HepG2 (cell line): ENCODE data around the gene MASP1. TPM values are rescaled to one million over a fixed set of nuclear protein-coding genes. Genes with fewer than 3 reads are reported as not detected.

Experiments
- ATF7 ChIP-seq, 2 experiments: fragments of 450-650 bp in 1 of 2; sonication (generic) in 1 of 2; formaldehyde crosslinking in 1 of 2; IDR thresholded peaks; 2 replicates each; pipeline versions ENCODE4 v1.4.0 to v1.6.1; 2016 to 2020; ENCODE audit warnings: antibody characterized with exemption in 1 of 2, mild to moderate bottlenecking in 1 of 2, missing genetic modification reagents in 1 of 2
- ATM ChIP-seq: fragments of 450-650 bp; IDR thresholded peaks from 2 replicates; pipeline ENCODE4 v1.7.1; 2017; ENCODE audit warnings: mild to moderate bottlenecking, borderline replicate concordance
- ELF4 ChIP-seq: sonication (generic); formaldehyde crosslinking; IDR thresholded peaks from 2 replicates; pipeline ENCODE4 v1.5.0; 2020; ENCODE audit warnings: missing genetic modification reagents, mild to moderate bottlenecking, moderate library complexity, borderline replicate concordance
- ETV5 ChIP-seq: IDR thresholded peaks from 2 replicates; pipeline ENCODE4 v1.6.1; 2018; ENCODE audit warnings: missing biosample characterization, missing genetic modification reagents, inconsistent platforms, borderline replicate concordance
- MYC ChIP-seq: sonication (generic); formaldehyde crosslinking; IDR thresholded peaks from 2 replicates; pipeline ENCODE4 v1.9.0; 2021; ENCODE audit warnings: missing genetic modification reagents, borderline replicate concordance
- RAD51 ChIP-seq: fragments of 450-650 bp; IDR thresholded peaks from 2 replicates; pipeline ENCODE4 v1.6.1; 2016; ENCODE audit warnings: borderline replicate concordance
- RORA ChIP-seq: sonication (generic); formaldehyde crosslinking; IDR thresholded peaks from 2 replicates; pipeline ENCODE4 v1.5.0; 2020; ENCODE audit warnings: mild to moderate bottlenecking, missing genetic modification reagents, moderate library complexity
- SATB2 ChIP-seq: sonication (generic); formaldehyde crosslinking; IDR thresholded peaks from 2 replicates; pipeline ENCODE4 v1.5.0; 2020; ENCODE audit warnings: missing genetic modification reagents
- STAG1 ChIP-seq: sonication (generic); formaldehyde crosslinking; IDR thresholded peaks from 2 replicates; pipeline ENCODE4 v1.4.0; 2020; ENCODE audit warnings: missing genetic modification reagents
- TAF15 ChIP-seq: fragments of 200-400 bp; formaldehyde crosslinking; IDR thresholded peaks from one replicate; pipeline ENCODE4 v1.6.1; 2018; ENCODE audit warnings: mild to moderate bottlenecking, low read depth, low read length; ENCODE audit not compliant: poor library complexity, severe bottlenecking
- ZBTB7B ChIP-seq: sonication (generic); formaldehyde crosslinking; IDR thresholded peaks from 2 replicates; pipeline ENCODE4 v1.4.0; 2020; ENCODE audit warnings: missing genetic modification reagents
- ZNF530 ChIP-seq: sonication (generic); formaldehyde crosslinking; IDR thresholded peaks from 2 replicates; pipeline ENCODE4 v1.5.0; 2020; ENCODE audit warnings: low read depth, mild to moderate bottlenecking, missing genetic modification reagents
- ZNF761 ChIP-seq: sonication (generic); formaldehyde crosslinking; conservative IDR thresholded peaks from 2 replicates; pipeline ENCODE4 v1.4.0; 2020; ENCODE audit warnings: mild to moderate bottlenecking, missing genetic modification reagents
- polyA plus RNA-seq, 8 experiments: library from polyadenylated mRNA; depleted of rRNA in 3 of 8; stranded (reverse) in 7 of 8; unstranded in 1 of 8; fragments of >200 nt; fragmentation: Illumina TruSeq in 4 of 8; extraction: Trizol in 4 of 8; gene quantifications; 2 replicates each; pipeline versions ENCODE4 v1.2.1 to v1.2.3, GENCODE V29; 2011 to 2016; ENCODE audit warnings: low read depth in 4 of 8, missing spikeins in 1 of 8, mixed read lengths in 1 of 8; ENCODE audit not compliant: insufficient read depth in 1 of 8
- total RNA-seq, 5 experiments: library from RNA; depleted of rRNA; stranded (reverse); fragments of >200 nt; fragmentation: Illumina TruSeq; extraction: Trizol; gene quantifications; 2 replicates each; pipeline ENCODE4 v1.2.3, GENCODE V29; 2016; ENCODE audit warnings: low read depth in 1 of 5
- TF ChIP-seq, protein P1 (sequence below): IDR thresholded peaks from 2 replicates; pipeline ENCODE4 v1.6.1; 2016; ENCODE audit warnings: missing biosample characterization, missing genetic modification reagents, low read depth
- TF ChIP-seq, protein P2 (sequence below): IDR thresholded peaks from 2 replicates; pipeline ENCODE4 v1.6.1; 2016; ENCODE audit warnings: low read depth
- TF ChIP-seq, protein P3 (sequence below): fragments of 450-650 bp; IDR thresholded peaks from 2 replicates; pipeline ENCODE4 v1.6.1; 2017
- TF ChIP-seq, protein P4 (sequence below): sonication (generic); formaldehyde crosslinking; IDR thresholded peaks from 2 replicates; pipeline ENCODE4 v1.5.0; 2020; ENCODE audit warnings: missing genetic modification reagents, mild to moderate bottlenecking, borderline replicate concordance
- TF ChIP-seq, protein P5 (sequence below): IDR thresholded peaks from 2 replicates; pipeline ENCODE4 v1.6.1; 2018; ENCODE audit warnings: missing genetic modification reagents
- TF ChIP-seq, protein P6 (sequence below): sonication (generic); formaldehyde crosslinking; IDR thresholded peaks from 2 replicates; pipeline ENCODE4 v1.8.1; 2023; ENCODE audit warnings: missing genetic modification reagents, inconsistent platforms, borderline replicate concordance
- TF ChIP-seq, protein P7 (sequence below): sonication (generic); formaldehyde crosslinking; IDR thresholded peaks from 2 replicates; pipeline ENCODE4 v1.4.0; 2020; ENCODE audit warnings: missing genetic modification reagents

Gene MASP1
- total and polyA plus RNA-seq, 2 of the 13 experiments (the other 11 are each of a cell fraction or from before 2014, with no cell fraction given): 10.8 to 56.0 TPM

DNA sequence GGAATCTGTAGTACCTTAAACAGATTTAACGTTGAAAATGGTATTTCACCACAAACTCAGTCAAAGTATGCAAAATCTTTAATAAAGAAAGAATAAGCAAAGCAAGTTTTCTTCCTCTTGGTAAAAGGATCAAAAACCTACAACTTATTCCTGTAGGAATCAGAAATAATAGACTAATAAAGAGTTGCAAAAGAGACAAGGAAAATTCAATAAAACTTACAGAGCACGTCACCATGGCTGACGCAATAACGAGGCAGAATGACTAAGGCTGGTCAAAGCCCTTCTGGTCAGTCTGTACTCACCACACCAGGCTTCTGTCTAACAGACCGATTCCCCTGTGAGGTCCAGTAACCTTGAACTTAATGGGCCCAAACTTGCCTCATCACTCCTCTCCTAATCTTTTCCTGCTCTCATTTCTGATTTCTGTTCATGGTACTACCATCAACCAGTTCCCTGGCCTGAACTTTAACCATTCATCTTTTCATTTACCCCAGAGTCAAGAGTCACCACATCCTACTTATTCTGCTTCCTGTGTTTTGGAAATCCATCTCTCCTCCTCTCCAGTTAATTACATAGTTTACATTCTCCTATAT, 5.0 kb downstream of the MASP1 start (continued):
- TF ChIP-seq TAF15 (no peak), MYC (no peak), RORA (no peak), ATM (no peak), ZNF761 (no peak), ELF4 (CRISPR knock-in tag) (no peak), ZBTB7B (CRISPR knock-in tag) (no peak), STAG1 (CRISPR knock-in tag) (no peak), ZNF530 (CRISPR knock-in tag) (no peak), RAD51 (no peak), ATF7 (IDR thresholded peaks at IDR 0.05) (peak; percentile 87), ATF7 (CRISPR knock-in tag; IDR thresholded peaks at IDR 0.05) (0 out of 2 replicates have a peak, but pooled peaks have one; percentile 56), ETV5 (CRISPR knock-in tag) (peak; percentile 56; the same call in 1 of the 2 replicates), SATB2 (no peak)
- TF ChIP-seq, protein P1, sequence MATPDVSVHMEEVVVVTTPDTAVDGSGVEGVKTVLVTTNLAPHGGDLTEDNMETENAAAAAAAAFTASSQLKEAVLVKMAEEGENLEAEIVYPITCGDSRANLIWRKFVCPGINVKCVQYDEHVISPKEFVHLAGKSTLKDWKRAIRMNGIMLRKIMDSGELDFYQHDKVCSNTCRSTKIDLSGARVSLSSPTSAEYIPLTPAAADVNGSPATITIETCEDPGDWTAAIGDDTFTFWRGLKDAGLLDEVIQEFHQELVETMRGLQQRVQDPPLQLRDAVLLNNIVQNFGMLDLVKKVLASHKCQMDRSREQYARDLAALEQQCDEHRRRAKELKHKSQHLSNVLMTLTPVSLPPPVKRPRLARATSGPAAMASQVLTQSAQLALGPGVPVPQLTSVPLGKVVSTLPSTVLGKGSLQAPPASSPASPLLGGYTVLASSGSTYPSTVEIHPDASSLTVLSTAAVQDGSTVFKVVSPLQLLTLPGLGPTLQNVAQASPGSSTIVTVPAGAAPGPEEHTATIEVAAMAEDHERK (CRISPR knock-in tag): no peak
- TF ChIP-seq, protein P2, sequence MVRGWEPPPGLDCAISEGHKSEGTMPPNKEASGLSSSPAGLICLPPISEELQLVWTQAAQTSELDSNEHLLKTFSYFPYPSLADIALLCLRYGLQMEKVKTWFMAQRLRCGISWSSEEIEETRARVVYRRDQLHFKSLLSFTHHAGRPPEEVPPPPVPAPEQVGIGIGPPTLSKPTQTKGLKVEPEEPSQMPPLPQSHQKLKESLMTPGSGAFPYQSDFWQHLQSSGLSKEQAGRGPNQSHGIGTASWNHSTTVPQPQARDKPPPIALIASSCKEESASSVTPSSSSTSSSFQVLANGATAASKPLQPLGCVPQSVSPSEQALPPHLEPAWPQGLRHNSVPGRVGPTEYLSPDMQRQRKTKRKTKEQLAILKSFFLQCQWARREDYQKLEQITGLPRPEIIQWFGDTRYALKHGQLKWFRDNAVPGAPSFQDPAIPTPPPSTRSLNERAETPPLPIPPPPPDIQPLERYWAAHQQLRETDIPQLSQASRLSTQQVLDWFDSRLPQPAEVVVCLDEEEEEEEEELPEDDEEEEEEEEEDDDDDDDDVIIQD (CRISPR knock-in tag): no peak; the same call in none of the 2 replicates
- TF ChIP-seq, protein P3, sequence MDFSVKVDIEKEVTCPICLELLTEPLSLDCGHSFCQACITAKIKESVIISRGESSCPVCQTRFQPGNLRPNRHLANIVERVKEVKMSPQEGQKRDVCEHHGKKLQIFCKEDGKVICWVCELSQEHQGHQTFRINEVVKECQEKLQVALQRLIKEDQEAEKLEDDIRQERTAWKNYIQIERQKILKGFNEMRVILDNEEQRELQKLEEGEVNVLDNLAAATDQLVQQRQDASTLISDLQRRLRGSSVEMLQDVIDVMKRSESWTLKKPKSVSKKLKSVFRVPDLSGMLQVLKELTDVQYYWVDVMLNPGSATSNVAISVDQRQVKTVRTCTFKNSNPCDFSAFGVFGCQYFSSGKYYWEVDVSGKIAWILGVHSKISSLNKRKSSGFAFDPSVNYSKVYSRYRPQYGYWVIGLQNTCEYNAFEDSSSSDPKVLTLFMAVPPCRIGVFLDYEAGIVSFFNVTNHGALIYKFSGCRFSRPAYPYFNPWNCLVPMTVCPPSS: no peak
- TF ChIP-seq, protein P4, sequence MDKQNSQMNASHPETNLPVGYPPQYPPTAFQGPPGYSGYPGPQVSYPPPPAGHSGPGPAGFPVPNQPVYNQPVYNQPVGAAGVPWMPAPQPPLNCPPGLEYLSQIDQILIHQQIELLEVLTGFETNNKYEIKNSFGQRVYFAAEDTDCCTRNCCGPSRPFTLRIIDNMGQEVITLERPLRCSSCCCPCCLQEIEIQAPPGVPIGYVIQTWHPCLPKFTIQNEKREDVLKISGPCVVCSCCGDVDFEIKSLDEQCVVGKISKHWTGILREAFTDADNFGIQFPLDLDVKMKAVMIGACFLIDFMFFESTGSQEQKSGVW (CRISPR knock-in tag): no peak
- TF ChIP-seq, protein P5, sequence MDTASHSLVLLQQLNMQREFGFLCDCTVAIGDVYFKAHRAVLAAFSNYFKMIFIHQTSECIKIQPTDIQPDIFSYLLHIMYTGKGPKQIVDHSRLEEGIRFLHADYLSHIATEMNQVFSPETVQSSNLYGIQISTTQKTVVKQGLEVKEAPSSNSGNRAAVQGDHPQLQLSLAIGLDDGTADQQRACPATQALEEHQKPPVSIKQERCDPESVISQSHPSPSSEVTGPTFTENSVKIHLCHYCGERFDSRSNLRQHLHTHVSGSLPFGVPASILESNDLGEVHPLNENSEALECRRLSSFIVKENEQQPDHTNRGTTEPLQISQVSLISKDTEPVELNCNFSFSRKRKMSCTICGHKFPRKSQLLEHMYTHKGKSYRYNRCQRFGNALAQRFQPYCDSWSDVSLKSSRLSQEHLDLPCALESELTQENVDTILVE (CRISPR knock-in tag): 0 out of 2 replicates have a peak, but pooled peaks have one; percentile 44
- TF ChIP-seq, protein P6, sequence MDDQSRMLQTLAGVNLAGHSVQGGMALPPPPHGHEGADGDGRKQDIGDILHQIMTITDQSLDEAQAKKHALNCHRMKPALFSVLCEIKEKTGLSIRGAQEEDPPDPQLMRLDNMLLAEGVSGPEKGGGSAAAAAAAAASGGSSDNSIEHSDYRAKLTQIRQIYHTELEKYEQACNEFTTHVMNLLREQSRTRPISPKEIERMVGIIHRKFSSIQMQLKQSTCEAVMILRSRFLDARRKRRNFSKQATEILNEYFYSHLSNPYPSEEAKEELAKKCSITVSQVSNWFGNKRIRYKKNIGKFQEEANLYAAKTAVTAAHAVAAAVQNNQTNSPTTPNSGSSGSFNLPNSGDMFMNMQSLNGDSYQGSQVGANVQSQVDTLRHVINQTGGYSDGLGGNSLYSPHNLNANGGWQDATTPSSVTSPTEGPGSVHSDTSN (CRISPR knock-in tag): no peak
- TF ChIP-seq, protein P7, sequence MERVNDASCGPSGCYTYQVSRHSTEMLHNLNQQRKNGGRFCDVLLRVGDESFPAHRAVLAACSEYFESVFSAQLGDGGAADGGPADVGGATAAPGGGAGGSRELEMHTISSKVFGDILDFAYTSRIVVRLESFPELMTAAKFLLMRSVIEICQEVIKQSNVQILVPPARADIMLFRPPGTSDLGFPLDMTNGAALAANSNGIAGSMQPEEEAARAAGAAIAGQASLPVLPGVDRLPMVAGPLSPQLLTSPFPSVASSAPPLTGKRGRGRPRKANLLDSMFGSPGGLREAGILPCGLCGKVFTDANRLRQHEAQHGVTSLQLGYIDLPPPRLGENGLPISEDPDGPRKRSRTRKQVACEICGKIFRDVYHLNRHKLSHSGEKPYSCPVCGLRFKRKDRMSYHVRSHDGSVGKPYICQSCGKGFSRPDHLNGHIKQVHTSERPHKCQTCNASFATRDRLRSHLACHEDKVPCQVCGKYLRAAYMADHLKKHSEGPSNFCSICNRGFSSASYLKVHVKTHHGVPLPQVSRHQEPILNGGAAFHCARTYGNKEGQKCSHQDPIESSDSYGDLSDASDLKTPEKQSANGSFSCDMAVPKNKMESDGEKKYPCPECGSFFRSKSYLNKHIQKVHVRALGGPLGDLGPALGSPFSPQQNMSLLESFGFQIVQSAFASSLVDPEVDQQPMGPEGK: no peak
